CD14-positive monocyte (primary cell): Measurements from ENCODE around the gene HUNK. TPM values are rescaled to one million over a fixed set of nuclear protein-coding genes. Genes with fewer than 3 reads are reported as not detected.
A peak's percentile ranks its signal among the peaks of the same experiment; 100 is the strongest.

ENCODE experiments used
- DNase-seq, 3 donors: peaks; one replicate each; pipeline ENCODE4 v3.0.0-alpha.2; 2011 to 2022
- H2AFZ ChIP-seq: 2 replicates; pipeline ENCODE4 v1.6.0; 2012; ENCODE audit warnings: mild to moderate bottlenecking, low read depth, low read length, inconsistent platforms; ENCODE audit not compliant: insufficient read depth, poor library complexity, severe bottlenecking
- H3K27ac ChIP-seq, 2 donors: 1 replicate in 1 of 2; 2 replicates in 1 of 2; pipeline ENCODE4 v1.5.1; 2012 to 2013; ENCODE audit warnings: low read length in 2 of 2, control low read depth in 1 of 2, inconsistent platforms in 1 of 2, low read depth in 1 of 2, mild to moderate bottlenecking in 1 of 2
- H3K27me3 ChIP-seq, 2 donors: one replicate each; pipeline versions ENCODE4 v1.6.0 to v1.6.1; 2011 to 2013; ENCODE audit warnings: low read length in 2 of 2; ENCODE audit not compliant: control insufficient read depth in 2 of 2, insufficient read depth in 2 of 2
- H3K36me3 ChIP-seq, 2 donors: replicated peaks in 1 of 2; 1 replicate in 1 of 2; 2 replicates in 1 of 2; pipeline versions ENCODE4 v1.5.1 to v1.6.1; 2012 to 2013; ENCODE audit warnings: low read length in 2 of 2, control low read depth in 1 of 2, inconsistent platforms in 1 of 2, mild to moderate bottlenecking in 1 of 2; ENCODE audit not compliant: insufficient read depth in 2 of 2, control insufficient read depth in 1 of 2
- H3K4me1 ChIP-seq, 2 donors: 1 replicate in 1 of 2; 2 replicates in 1 of 2; pipeline versions ENCODE4 v1.5.1 to v1.6.1; 2012 to 2013; ENCODE audit warnings: low read length in 2 of 2, control low read depth in 1 of 2, inconsistent platforms in 1 of 2, mild to moderate bottlenecking in 1 of 2, moderate library complexity in 1 of 2; ENCODE audit not compliant: insufficient read depth in 2 of 2, control insufficient read depth in 1 of 2
- H3K4me2 ChIP-seq: replicated peaks from 2 replicates; pipeline ENCODE3; 2012; ENCODE audit warnings: low read length, moderate library complexity, mild to moderate bottlenecking; ENCODE audit not compliant: poor library complexity, severe bottlenecking; ENCODE audit errors: extremely low read depth
- H3K4me3 ChIP-seq, 3 experiments: fragments of 200-600 bp in 1 of 3; sonication (generic) in 1 of 3; replicated peaks in 1 of 3; 1 replicate in 2 of 3; 2 replicates in 1 of 3; pipeline ENCODE4 v1.5.1; 2011 to 2013; ENCODE audit warnings: low read length in 3 of 3, mild to moderate bottlenecking in 3 of 3, control low read depth in 2 of 3, low read depth in 2 of 3, inconsistent platforms in 1 of 3, moderate library complexity in 1 of 3
- H3K79me2 ChIP-seq: 2 replicates; pipeline ENCODE4 v1.6.0; 2012; ENCODE audit warnings: mild to moderate bottlenecking, control low read depth, inconsistent platforms, low read length, moderate library complexity; ENCODE audit not compliant: insufficient read depth
- H3K9ac ChIP-seq: 2 replicates; pipeline ENCODE4 v1.6.0; 2017; ENCODE audit warnings: low read length, mild to moderate bottlenecking; ENCODE audit not compliant: insufficient read depth, poor library complexity, severe bottlenecking
- H3K9me3 ChIP-seq, 2 donors: replicated peaks in 1 of 2; 1 replicate in 1 of 2; 2 replicates in 1 of 2; pipeline versions ENCODE4 v1.5.1 to v1.6.1; 2012 to 2013; ENCODE audit warnings: low read length in 2 of 2, control low read depth in 1 of 2; ENCODE audit not compliant: control insufficient read depth in 1 of 2, insufficient read depth in 1 of 2
- H4K20me1 ChIP-seq: 2 replicates; pipeline ENCODE4 v1.6.0; 2012; ENCODE audit warnings: mild to moderate bottlenecking, low read length, control low read depth, moderate library complexity; ENCODE audit not compliant: insufficient read depth
- H3K27ac Mint-ChIP-seq, 7 donors: one replicate each; pipeline ENCODE4 v1.8.0; 2020; ENCODE audit warnings: mild to moderate bottlenecking in 7 of 7, mixed read lengths in 7 of 7, moderate library complexity in 6 of 7, inconsistent platforms in 2 of 7
- H3K27me3 Mint-ChIP-seq, 3 donors: one replicate each; pipeline ENCODE4 v1.8.0; 2021 to 2022; ENCODE audit warnings: low read depth in 3 of 3, mild to moderate bottlenecking in 3 of 3, mixed read lengths in 3 of 3, moderate library complexity in 3 of 3, inconsistent platforms in 1 of 3
- H3K36me3 Mint-ChIP-seq, 2 donors: one replicate each; pipeline ENCODE4 v1.8.0; 2020; ENCODE audit warnings: mixed read lengths in 2 of 2, inconsistent platforms in 1 of 2, mild to moderate bottlenecking in 1 of 2
- H3K4me1 Mint-ChIP-seq: one replicate; pipeline ENCODE4 v1.8.0; 2020; ENCODE audit warnings: mild to moderate bottlenecking, mixed read lengths
- H3K4me3 Mint-ChIP-seq, 2 donors: one replicate each; pipeline ENCODE4 v1.8.0; 2020; ENCODE audit warnings: mild to moderate bottlenecking in 2 of 2, mixed read lengths in 2 of 2, moderate library complexity in 1 of 2
- H3K9me3 Mint-ChIP-seq, 7 donors: one replicate each; pipeline ENCODE4 v1.8.0; 2020 to 2022; ENCODE audit warnings: mixed read lengths in 7 of 7, mild to moderate bottlenecking in 6 of 7, moderate library complexity in 6 of 7, inconsistent platforms in 2 of 7
- CTCF ChIP-seq: fragments of 200-600 bp; IDR thresholded peaks from one replicate; pipeline ENCODE4 v1.8.0; 2022; ENCODE audit warnings: antibody characterized with exemption, mild to moderate bottlenecking
- WGBS: methylation state at CpG from one replicate; pipeline ENCODE4 v1.1.5; 2013; ENCODE audit warnings: missing lambda C conversion rate; ENCODE audit not compliant: insufficient coverage; 5-methylcytosine and 5-hydroxymethylcytosine counted together
- intact Hi-C, 2 donors: fragments of 100-400 bp; cut with micrococcal nuclease; formaldehyde crosslinking; loops; one replicate each; pipeline versions ENCODE4 v1.15.0 to v1.15.1; 2023
- polyA plus RNA-seq, 3 donors: library from polyadenylated mRNA; depleted of rRNA in 1 of 3; unstranded in 2 of 3; stranded (reverse) in 1 of 3; fragments of 300-500 nt in 2 of 3; fragments of >200 nt in 1 of 3; fragmentation: Illumina TruSeq in 2 of 3; gene quantifications; 1 replicate in 2 of 3; 2 replicates in 1 of 3; pipeline ENCODE4 v1.2.3, GENCODE V29; 2012 to 2021

HUNK gene
- polyA plus RNA-seq, 3 donors, result not detected

DNA sequence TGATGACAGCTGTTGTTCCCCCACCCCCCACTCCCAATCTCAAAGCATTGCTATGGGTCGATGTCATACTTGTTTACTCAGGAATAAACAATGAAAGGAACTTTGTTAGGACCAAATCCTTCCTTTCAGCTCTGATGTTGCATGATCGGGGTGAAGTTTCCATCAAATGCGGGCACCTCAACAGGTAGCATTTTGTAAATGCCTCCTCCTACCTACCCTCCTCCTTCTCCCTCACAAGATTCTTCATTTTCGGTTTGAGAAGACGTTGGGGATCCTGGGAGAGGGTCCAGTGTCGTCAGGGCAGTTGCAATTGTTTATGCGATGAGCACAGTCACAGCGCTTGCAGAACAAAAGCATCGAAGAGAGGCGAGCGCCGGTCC, 758 bp upstream of the HUNK start:
- Histone ChIP-seq H3K27me3 (peaks cover 45 to 71% of the 10 kb centered on the region in 2 donors), H3K4me3 (peak overlapping the region in 1 of 3 experiments; percentile 56), H3K9me3 (peaks cover 0 to 19% of the 10 kb centered on the region in 2 donors), H4K20me1 (no peaks in the 10 kb centered on the region), H3K79me2 (no peaks in the 10 kb centered on the region), H3K4me2 (peak overlapping the region; percentile 55), H3K9ac (no peak overlapping the region), H3K4me1 (peaks cover 3 to 13% of the 10 kb centered on the region in 2 donors), H3K36me3 (no peaks in the 10 kb centered on the region), H3K27ac (no peak overlapping the region), H2AFZ (peak overlapping the region; percentile 29)
- peaks cover 61 to 70% (median 68%) of the 10 kb centered on the region in 3 donors for H3K27me3 Mint-ChIP-seq
- no peak for TF ChIP-seq CTCF
- WGBS, result 8% methylated on average over 9 of the region's 12 CpGs
- peak overlapping the region; percentile 58 to 84 for H3K4me3 Mint-ChIP-seq
- no peak for DNase-seq
- intact Hi-C loops, result loop anchor here in 1 of 2 donors (10.0 kb wide), 1 partner anchor 383 kb away; no protein-coding TSS in a partner anchor
- H3K36me3 Mint-ChIP-seq, result no peaks in the 10 kb centered on the region
- H3K4me1 Mint-ChIP-seq, result peaks cover 6% of the 10 kb centered on the region
- H3K27ac Mint-ChIP-seq, result no peak overlapping the region
- peaks cover 0 to 8% (median 0%) of the 10 kb centered on the region in 7 donors for H3K9me3 Mint-ChIP-seq

DNA sequence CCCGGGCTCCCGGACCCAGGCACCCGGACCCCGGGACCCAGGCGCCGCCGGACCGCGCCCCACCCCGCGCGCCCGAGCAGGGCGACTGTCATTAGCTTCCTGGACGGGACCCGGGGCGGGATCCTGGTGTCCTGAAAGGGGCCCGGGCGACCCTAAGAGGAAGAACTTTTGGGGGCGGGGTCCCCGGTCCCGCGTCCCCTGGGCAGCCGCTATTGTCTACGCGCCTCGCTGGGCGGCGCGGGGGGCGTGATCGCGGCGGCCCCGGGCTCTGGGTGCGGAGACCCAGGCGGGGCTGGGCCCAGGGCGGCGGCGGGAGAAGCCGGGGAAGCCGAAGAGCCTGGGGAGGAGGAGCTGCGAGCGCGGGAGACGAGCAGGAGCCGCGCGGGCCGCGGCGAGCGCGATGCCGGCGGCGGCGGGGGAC, 465 bp downstream of the HUNK start:
- H3K4me2 ChIP-seq, result peak overlapping the region; percentile 55
- intact Hi-C loops, result loop anchor here in 1 of 2 donors (10.0 kb wide), 1 partner anchor 382 kb away; no protein-coding TSS in a partner anchor
- H3K79me2 ChIP-seq, result no peaks in the 10 kb centered on the region
- peak overlapping the region; percentile 29 for H2AFZ ChIP-seq
- no peaks in the 10 kb centered on the region for H3K36me3 ChIP-seq
- H4K20me1 ChIP-seq, result no peaks in the 10 kb centered on the region
- H3K27ac Mint-ChIP-seq, result no peak overlapping the region
- H3K4me3 Mint-ChIP-seq, result no peak overlapping the region
- H3K9me3 Mint-ChIP-seq, result peaks cover 0 to 8% (median 0%) of the 10 kb centered on the region in 7 donors
- H3K27me3 Mint-ChIP-seq, result peaks cover 62 to 79% (median 68%) of the 10 kb centered on the region in 3 donors
- H3K9me3 ChIP-seq, result peaks cover 0 to 19% of the 10 kb centered on the region in 2 donors
- no peak overlapping the region for H3K9ac ChIP-seq
- peaks cover 45 to 73% of the 10 kb centered on the region in 2 donors for H3K27me3 ChIP-seq
- peak overlapping the region in 1 of 3 experiments; percentile 56 for H3K4me3 ChIP-seq
- TF ChIP-seq CTCF, result no peak
- WGBS, result under 1% methylated on average over 55 of the region's 58 CpGs
- peaks cover 3 to 13% of the 10 kb centered on the region in 2 donors for H3K4me1 ChIP-seq
- no peak overlapping the region for H3K27ac ChIP-seq
- peaks cover 6% of the 10 kb centered on the region for H3K4me1 Mint-ChIP-seq
- DNase-seq, result no peak
- H3K36me3 Mint-ChIP-seq, result no peaks in the 10 kb centered on the region
